ENCODE measurements around the gene CBX4. TPM values are rescaled to one million over a fixed set of nuclear protein-coding genes. Genes with fewer than 3 reads are reported as not detected.

The CBX4 gene
- total RNA-seq, 1 donor from 2014 or later = 25.7 TPM

- Histone ChIP-seq H3K4me3 (peak overlapping the region; percentile 8 to 44), H3K27me3 (no peaks in the 10 kb centered on the region), H3K4me1 (peaks cover 6 to 18% of the 10 kb centered on the region in 2 donors), H3K36me3 (peaks cover 20 to 21% of the 10 kb centered on the region in 2 donors), H3K9me3 (no peaks in the 10 kb centered on the region), H3K27ac (peak overlapping the region in 1 of 2 donors; percentile 27)
- no peak for TF ChIP-seq CTCF (IDR thresholded peaks at IDR 0.05)
- no peak for DNase-seq (ENCODE audit: low spot score in 2 of 2)
- intact Hi-C loops (cut with DNase I) = no loop called here
Measured at GRCh38 chr17:79831265-79832217, 7.7 kb downstream of the CBX4 start.

- Histone ChIP-seq H3K27me3 (no peaks in the 10 kb centered on the region), H3K27ac (no peak overlapping the region), H3K36me3 (peaks cover 20 to 21% of the 10 kb centered on the region in 2 donors), H3K4me3 (no peak overlapping the region), H3K4me1 (peaks cover 6 to 17% of the 10 kb centered on the region in 2 donors), H3K9me3 (no peaks in the 10 kb centered on the region)
- TF ChIP-seq CTCF (IDR thresholded peaks at IDR 0.05) = no peak
- DNase-seq (ENCODE audit: low spot score in 2 of 2) = no peak
- intact Hi-C loops (cut with DNase I) = no loop called here
Measured at GRCh38 chr17:79830763-79831264, 8.4 kb downstream of the CBX4 start.

DNA sequence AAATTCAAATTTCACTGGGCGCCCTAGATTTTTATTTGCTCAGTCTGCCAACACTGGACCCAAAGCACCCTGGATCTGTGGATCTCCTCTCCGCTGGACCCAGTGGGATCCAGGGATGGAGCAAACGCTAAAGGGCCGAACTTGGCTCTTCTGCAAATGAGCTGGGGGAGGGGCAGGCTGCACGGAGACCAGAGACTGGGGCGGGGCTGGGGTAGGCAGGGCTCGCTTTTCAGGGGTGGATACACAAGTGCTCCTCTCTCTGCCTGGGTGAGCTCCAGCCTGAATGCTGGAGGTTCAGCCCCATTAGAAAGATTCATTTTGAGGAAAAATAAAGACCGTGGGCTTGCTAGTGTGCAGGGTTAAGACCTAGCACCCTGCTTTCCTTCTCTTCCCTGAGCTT lies 8.9 kb downstream of the CBX4 start:
- intact Hi-C loops (cut with DNase I) = no loop called here
- no peak overlapping the region for H3K4me3 ChIP-seq
- H3K27me3 ChIP-seq = no peaks in the 10 kb centered on the region
- H3K4me1 ChIP-seq = peaks cover 6 to 17% of the 10 kb centered on the region in 2 donors
- TF ChIP-seq CTCF (IDR thresholded peaks at IDR 0.05) = no peak
- H3K9me3 ChIP-seq = no peaks in the 10 kb centered on the region
- H3K27ac ChIP-seq = no peak overlapping the region
- no peak for DNase-seq (ENCODE audit: low spot score in 2 of 2)
- peaks cover 17 to 21% of the 10 kb centered on the region in 2 donors for H3K36me3 ChIP-seq

DNA sequence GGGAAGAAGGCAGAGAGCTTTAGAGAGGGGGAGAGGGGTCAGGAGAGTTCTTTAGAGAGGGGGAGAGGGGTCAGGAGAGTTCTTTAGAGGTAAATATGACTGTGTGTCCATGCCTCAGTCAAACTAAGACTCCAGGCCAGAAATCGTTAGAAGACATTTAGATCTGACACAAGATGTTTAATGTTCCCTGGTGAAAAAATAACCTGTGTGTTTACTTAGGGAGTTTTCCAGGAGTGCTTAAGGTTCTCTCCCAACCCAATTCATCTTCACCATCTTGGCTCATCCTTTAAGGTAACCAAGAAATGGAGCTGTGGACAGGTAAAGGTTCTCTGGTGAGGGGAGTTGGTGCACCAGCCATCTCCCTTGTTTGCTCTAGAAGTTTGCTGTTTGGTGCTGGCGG lies 9.8 kb downstream of the CBX4 start:
- Histone ChIP-seq H3K27me3 (no peaks in the 10 kb centered on the region), H3K27ac (no peak overlapping the region), H3K4me3 (no peak overlapping the region), H3K4me1 (peaks cover 6 to 17% of the 10 kb centered on the region in 2 donors), H3K9me3 (no peaks in the 10 kb centered on the region), H3K36me3 (peaks cover 10 to 12% of the 10 kb centered on the region in 2 donors)
- no peak for DNase-seq (ENCODE audit: low spot score in 2 of 2)
- no peak for TF ChIP-seq CTCF (IDR thresholded peaks at IDR 0.05)
- intact Hi-C loops (cut with DNase I) = no loop called here

DNA sequence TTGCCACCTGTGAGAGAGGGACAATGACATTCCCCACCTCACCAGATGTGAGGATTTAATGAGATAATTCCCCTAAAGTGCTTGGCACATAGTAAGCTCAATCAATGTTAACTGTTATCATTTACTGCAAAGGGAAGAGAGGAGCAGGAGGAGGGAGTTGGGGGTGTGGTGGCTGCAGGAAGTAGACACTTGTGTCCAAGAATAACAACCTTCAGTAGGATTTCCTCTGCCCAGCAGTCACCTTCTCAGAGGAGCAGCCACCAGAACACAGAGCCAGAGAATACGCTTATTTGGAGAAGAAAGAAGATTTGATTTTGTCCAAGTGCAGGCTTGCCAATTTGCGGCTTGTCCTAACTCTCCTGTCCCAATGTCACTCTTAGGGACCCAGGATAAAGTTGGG lies 10.2 kb downstream of the CBX4 start:
- Histone ChIP-seq H3K4me3 (no peak overlapping the region), H3K36me3 (peaks cover 6 to 8% of the 10 kb centered on the region in 2 donors), H3K27me3 (no peaks in the 10 kb centered on the region), H3K27ac (no peak overlapping the region), H3K9me3 (no peaks in the 10 kb centered on the region), H3K4me1 (peaks cover 6 to 17% of the 10 kb centered on the region in 2 donors)
- DNase-seq (ENCODE audit: low spot score in 2 of 2) = no peak
- intact Hi-C loops (cut with DNase I) = no loop called here
- TF ChIP-seq CTCF (IDR thresholded peaks at IDR 0.05) = no peak

Data from ascending aorta (tissue), 2 donors.